IMR-90 (cell line): ENCODE measurements around the gene USP32. TPM values are rescaled to one million over a fixed set of nuclear protein-coding genes. Genes with fewer than 3 reads are reported as not detected.

Experiments
- ATAC-seq: fragments of 200-7000 bp; cut with Tn5 transposase; 2 replicates; pipeline ENCODE4 v1.9.1; 2020; ENCODE audit warnings: low read depth, mild to moderate bottlenecking, moderate library complexity
- BruUV-seq: library from RNA; stranded (reverse); fragments of 400-500 nt; replicated peaks from 2 replicates; lab custom pipeline; 2021; lab: Mats Ljungman, UMichigan
- CTCF ChIA-PET: fragments of 300-600 bp; formaldehyde crosslinking; extraction: SDS; loops from one replicate; lab custom pipeline; 2021; ENCODE audit warnings: antibody characterized with exemption; lab: Yijun Ruan, JAX
- POLR2A ChIA-PET: fragments of 300-600 bp; sonication (Branson Sonifier 250); formaldehyde crosslinking; loops from one replicate; lab custom pipeline; 2022; ENCODE audit warnings: antibody characterized with exemption; ENCODE audit not compliant: unreplicated experiment; lab: Charles Lee
- DNase-seq: peaks from one replicate; pipeline ENCODE4 v3.0.0; 2013
- H2AFZ ChIP-seq: replicated peaks from 2 replicates; pipeline ENCODE3; 2013; ENCODE audit warnings: low read length, mild to moderate bottlenecking; ENCODE audit not compliant: poor library complexity
- H2AK5ac ChIP-seq: 2 replicates; pipeline ENCODE4 v1.6.1; 2013; ENCODE audit warnings: low read depth, low read length, inconsistent platforms
- H2AK9ac ChIP-seq: replicated peaks from 2 replicates; pipeline ENCODE3; 2013; ENCODE audit warnings: mild to moderate bottlenecking, low read depth, low read length, moderate library complexity; ENCODE audit not compliant: poor library complexity
- H2BK120ac ChIP-seq: 2 replicates; pipeline ENCODE4 v1.6.1; 2013; ENCODE audit warnings: low read depth, low read length, inconsistent platforms
- H2BK15ac ChIP-seq: 3 replicates; pipeline ENCODE4 v1.6.1; 2013; ENCODE audit warnings: low read depth, low read length, inconsistent platforms
- H2BK20ac ChIP-seq: 2 replicates; pipeline ENCODE4 v1.6.1; 2013; ENCODE audit warnings: low read depth, mild to moderate bottlenecking, inconsistent platforms, low read length, moderate library complexity
- H2BK5ac ChIP-seq: 2 replicates; pipeline ENCODE4 v1.6.1; 2013; ENCODE audit warnings: mild to moderate bottlenecking, low read depth, low read length, inconsistent platforms; ENCODE audit not compliant: poor library complexity, severe bottlenecking
- H3K14ac ChIP-seq: replicated peaks from 2 replicates; pipeline ENCODE4 v1.6.1; 2013; ENCODE audit warnings: low read depth, low read length, inconsistent platforms
- H3K18ac ChIP-seq: 2 replicates; pipeline ENCODE4 v1.6.1; 2013; ENCODE audit warnings: low read depth, low read length, control low read depth
- H3K23ac ChIP-seq: 2 replicates; pipeline ENCODE4 v1.6.1; 2013; ENCODE audit warnings: low read depth, low read length, inconsistent platforms
- H3K27ac ChIP-seq: 2 replicates; pipeline ENCODE4 v1.5.1; 2013; ENCODE audit warnings: mild to moderate bottlenecking, control low read depth, low read length; ENCODE audit not compliant: insufficient read depth
- H3K27me3 ChIP-seq: 2 replicates; pipeline ENCODE4 v1.6.1; 2013; ENCODE audit warnings: low read length; ENCODE audit not compliant: control insufficient read depth, insufficient read depth
- H3K36me3 ChIP-seq: 2 replicates; pipeline ENCODE4 v1.6.1; 2013; ENCODE audit warnings: low read length, mixed read lengths; ENCODE audit not compliant: control insufficient read depth, insufficient read depth
- H3K4ac ChIP-seq: 2 replicates; pipeline ENCODE4 v1.6.1; 2013; ENCODE audit warnings: low read depth, low read length, inconsistent platforms
- H3K4me1 ChIP-seq: 2 replicates; pipeline ENCODE4 v1.6.1; 2013; ENCODE audit warnings: low read length, mixed read lengths; ENCODE audit not compliant: control insufficient read depth, insufficient read depth
- H3K4me2 ChIP-seq: 2 replicates; pipeline ENCODE4 v1.6.1; 2013; ENCODE audit warnings: low read depth, mild to moderate bottlenecking, control low read depth, low read length, moderate library complexity
- H3K4me3 ChIP-seq: 2 replicates; pipeline ENCODE4 v1.5.1; 2013; ENCODE audit warnings: low read depth, mild to moderate bottlenecking, control low read depth, low read length, moderate library complexity; ENCODE audit not compliant: insufficient read depth
- H3K56ac ChIP-seq: 2 replicates; pipeline ENCODE4 v1.6.1; 2013; ENCODE audit warnings: low read length, inconsistent platforms; ENCODE audit not compliant: insufficient read depth; ENCODE audit errors: extremely low read depth
- H3K79me1 ChIP-seq, 2 experiments: 2 replicates each; pipeline ENCODE4 v1.6.1; 2013; ENCODE audit warnings: low read length in 2 of 2, inconsistent platforms in 1 of 2, low read depth in 1 of 2
- H3K9ac ChIP-seq: 2 replicates; pipeline ENCODE4 v1.6.1; 2013; ENCODE audit warnings: low read depth, low read length, control low read depth
- H3K9me1 ChIP-seq: 2 replicates; pipeline ENCODE4 v1.6.1; 2013; ENCODE audit warnings: low read length, inconsistent platforms; ENCODE audit not compliant: insufficient read depth
- H3K9me3 ChIP-seq: 2 replicates; pipeline ENCODE4 v1.6.1; 2013; ENCODE audit warnings: low read length; ENCODE audit not compliant: control insufficient read depth, insufficient read depth
- H4K20me1 ChIP-seq: 2 replicates; pipeline ENCODE4 v1.6.1; 2013; ENCODE audit warnings: low read length, inconsistent platforms; ENCODE audit not compliant: insufficient read depth
- H4K5ac ChIP-seq: 2 replicates; pipeline ENCODE4 v1.6.1; 2013; ENCODE audit warnings: mild to moderate bottlenecking, low read depth, low read length, control low read depth
- H4K8ac ChIP-seq, 2 experiments: 2 replicates each; pipeline ENCODE4 v1.6.1; 2013; ENCODE audit warnings: low read depth in 2 of 2, low read length in 2 of 2, control low read depth in 1 of 2, inconsistent platforms in 1 of 2
- H4K91ac ChIP-seq: 2 replicates; pipeline ENCODE4 v1.6.1; 2013; ENCODE audit warnings: low read depth, low read length, inconsistent platforms; ENCODE audit not compliant: insufficient read depth
- CHD1 ChIP-seq: IDR thresholded peaks from 2 replicates; pipeline ENCODE4 v1.6.1; 2012; ENCODE audit warnings: low read depth, low read length, improper control_type of control experiment
- CTCF ChIP-seq: conservative IDR thresholded peaks from 2 replicates; pipeline ENCODE4 v1.5.1; 2012; ENCODE audit warnings: mild to moderate bottlenecking, low read depth, low read length, improper control_type of control experiment
- FOS ChIP-seq: fragments of 150-350 bp; IDR thresholded peaks from 2 replicates; pipeline ENCODE4 v1.6.1; 2016; ENCODE audit warnings: low read depth, low read length
- WGBS, 2 experiments: methylation state at CpG; one replicate each; pipeline versions ENCODE4 v1.1.5 to v1.1.7; 2013; ENCODE audit warnings: missing lambda C conversion rate in 2 of 2; ENCODE audit not compliant: insufficient read length in 1 of 2; ENCODE audit errors: extremely low coverage in 2 of 2; 5-methylcytosine and 5-hydroxymethylcytosine counted together
- dilution Hi-C: fragments of 300-500 bp; cut with HindIII; formaldehyde crosslinking; loops from one replicate; pipeline ENCODE4 v1.14.3; 2018; ENCODE audit warnings: low sequenced_read_pairs; ENCODE audit not compliant: unreplicated experiment
- in situ Hi-C: fragments of 300-500 bp; cut with MboI; formaldehyde crosslinking; loops from 3 replicates; pipeline ENCODE4 v1.14.3; 2019; ENCODE audit warnings: low sequenced_read_pairs, inconsistent platforms, mixed read lengths
- intact Hi-C: fragments of 100-400 bp; cut with micrococcal nuclease; formaldehyde crosslinking; loops from 2 replicates; pipeline ENCODE4 v1.10.0; 2022
- polyA plus RNA-seq, 3 experiments: library from polyadenylated mRNA; depleted of rRNA; stranded (reverse); fragments of >200 nt; gene quantifications; 2 replicates each; pipeline ENCODE4 v1.2.3, GENCODE V29; 2012; ENCODE audit warnings: low replicate concordance in 1 of 3
- total RNA-seq: library from RNA; depleted of rRNA; stranded (reverse); fragments of >200 nt; gene quantifications from 2 replicates; pipeline ENCODE4 v1.2.3, GENCODE V29; 2012
- TF ChIP-seq, protein P1 (sequence below): fragments of 150-350 bp; IDR thresholded peaks from 2 replicates; pipeline ENCODE4 v1.6.1; 2016; ENCODE audit warnings: low read depth, mild to moderate bottlenecking, low read length, moderate library complexity, borderline replicate concordance

USP32 gene
- total and polyA plus RNA-seq, 2 of the 4 experiments (the other 2 are of a cell fraction): 16.8 to 46.8 TPM

DNA sequence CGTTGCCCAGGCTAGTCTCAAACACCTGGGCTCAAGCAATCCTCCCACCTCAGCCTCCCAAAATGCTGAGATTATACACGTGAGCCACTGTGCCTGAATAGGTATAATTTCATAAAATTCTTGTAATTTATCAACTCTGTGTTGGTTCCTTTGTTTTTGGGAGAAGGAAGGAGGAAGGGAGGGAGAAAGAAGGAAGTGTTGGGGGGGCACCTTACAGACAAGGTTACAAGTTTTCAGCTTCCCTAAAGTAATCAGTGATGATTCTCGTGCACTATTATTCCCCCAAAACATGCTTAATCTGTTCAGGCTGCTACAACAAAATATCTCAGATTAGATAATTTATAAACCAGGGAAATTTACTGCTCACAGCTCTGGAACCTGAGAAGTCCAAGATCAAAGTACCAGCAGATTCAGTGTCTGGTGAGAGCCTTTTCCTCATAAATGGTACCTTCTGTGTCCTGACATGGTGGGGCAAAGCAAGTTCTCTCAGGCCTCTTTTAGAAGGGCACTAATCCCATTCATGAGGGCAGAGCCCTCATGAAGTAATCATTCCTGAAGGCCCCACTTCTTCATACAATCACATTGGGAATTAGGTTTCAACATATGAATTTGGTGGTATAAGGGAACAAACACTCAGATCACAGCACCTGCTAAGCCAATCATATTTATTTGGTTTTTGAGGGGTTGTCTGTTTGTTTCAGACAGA, 28.1 kb downstream of the USP32 start:
- Histone ChIP-seq H3K27me3 (no peaks in the 10 kb centered on the region), H3K23ac (no peak overlapping the region), H3K79me1 (peaks cover 18 to 66% of the 10 kb centered on the region in 2 experiments), H3K18ac (peak overlapping the region; percentile 67), H2AFZ (no peak overlapping the region), H3K27ac (no peak overlapping the region), H3K9me3 (no peaks in the 10 kb centered on the region), H2AK5ac (no peak overlapping the region; the same call in 1 of the 2 replicates), H2BK15ac (no peak overlapping the region), H2BK20ac (no peak overlapping the region), H4K8ac (no peak overlapping the region), H3K4me3 (no peak overlapping the region), H3K4me2 (no peak overlapping the region), H2AK9ac (no peak overlapping the region), H3K4ac (no peak overlapping the region), H4K91ac (0 out of 2 replicates have a peak overlapping the region, but pooled peaks have one; percentile 29), H3K36me3 (no peaks in the 10 kb centered on the region), H3K14ac (no peak overlapping the region), H4K5ac (peak overlapping the region; percentile 38; the same call in 1 of the 2 replicates), H3K56ac (no peak overlapping the region), H2BK5ac (no peak overlapping the region), H3K9me1 (peaks cover 8% of the 10 kb centered on the region), H3K9ac (no peak overlapping the region), H2BK120ac (no peak overlapping the region), H3K4me1 (peaks cover 5% of the 10 kb centered on the region; the same call in 1 of the 2 replicates), H4K20me1 (peaks cover 37% of the 10 kb centered on the region)
- dilution Hi-C loops: no loop called here
- no CpG with 5 or more reads among the region's 3 CpGs for WGBS, 2 experiments
- ChIA-PET POLR2A (no interaction called here), CTCF (interaction anchor here (0.6 kb wide), 1 partner anchor 12 kb away, joined by 3 read pairs; no protein-coding TSS in a partner anchor)
- intact Hi-C loops: no loop called here
- in situ Hi-C loops: no loop called here
- ATAC-seq: no peak
- no TSS peak for BruUV-seq
- no peak for DNase-seq
- TF ChIP-seq CTCF (no peak), CHD1 (no peak), FOS (no peak)
- TF ChIP-seq, protein P1, sequence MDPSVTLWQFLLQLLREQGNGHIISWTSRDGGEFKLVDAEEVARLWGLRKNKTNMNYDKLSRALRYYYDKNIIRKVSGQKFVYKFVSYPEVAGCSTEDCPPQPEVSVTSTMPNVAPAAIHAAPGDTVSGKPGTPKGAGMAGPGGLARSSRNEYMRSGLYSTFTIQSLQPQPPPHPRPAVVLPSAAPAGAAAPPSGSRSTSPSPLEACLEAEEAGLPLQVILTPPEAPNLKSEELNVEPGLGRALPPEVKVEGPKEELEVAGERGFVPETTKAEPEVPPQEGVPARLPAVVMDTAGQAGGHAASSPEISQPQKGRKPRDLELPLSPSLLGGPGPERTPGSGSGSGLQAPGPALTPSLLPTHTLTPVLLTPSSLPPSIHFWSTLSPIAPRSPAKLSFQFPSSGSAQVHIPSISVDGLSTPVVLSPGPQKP: no peak
